GM12864 (cell line): ENCODE measurements around the gene OAS3.
"Not testable (repeated sequence)": the region's sequence is repeated elsewhere in the genome, so short reads cannot be mapped to it uniquely, and the experiment has no call there.

ENCODE experiments used
- DNase-seq: peaks from one replicate; pipeline ENCODE4 v3.0.0-alpha.2; 2011; ENCODE audit warnings: low read depth
- H3K4me3 ChIP-seq: 2 replicates; pipeline ENCODE4 v1.5.1; 2011; ENCODE audit warnings: mild to moderate bottlenecking, low read depth, low read length, control low read depth
- TF ChIP-seq, protein P1 (sequence below): IDR thresholded peaks from 2 replicates; pipeline ENCODE4 v1.5.1; 2011; ENCODE audit warnings: low read depth, mild to moderate bottlenecking, moderate library complexity, low read length, control low read depth, inconsistent platforms; ENCODE audit errors: missing control alignments

OAS3 gene

DNA sequence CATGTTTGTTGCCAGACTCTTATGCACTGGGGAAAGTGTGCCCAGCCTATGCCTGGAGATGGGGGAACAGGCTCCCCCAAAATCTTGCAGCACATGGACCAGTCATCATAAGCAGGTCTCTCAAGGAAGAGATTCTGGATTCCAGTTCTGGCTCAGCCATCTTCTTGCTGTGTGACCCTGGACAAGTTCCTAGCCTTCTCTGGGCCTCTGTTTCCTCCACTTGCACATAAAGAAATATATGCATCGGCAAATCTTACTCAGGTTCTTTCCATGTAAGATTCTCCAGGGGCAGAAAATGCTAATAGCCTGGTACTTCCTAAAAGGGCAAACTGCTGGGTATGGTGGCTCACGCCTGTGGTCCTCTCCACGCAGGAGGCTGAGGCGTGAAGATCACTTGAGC lies 7.2 kb downstream of the OAS3 start:
- TF ChIP-seq, protein P1, sequence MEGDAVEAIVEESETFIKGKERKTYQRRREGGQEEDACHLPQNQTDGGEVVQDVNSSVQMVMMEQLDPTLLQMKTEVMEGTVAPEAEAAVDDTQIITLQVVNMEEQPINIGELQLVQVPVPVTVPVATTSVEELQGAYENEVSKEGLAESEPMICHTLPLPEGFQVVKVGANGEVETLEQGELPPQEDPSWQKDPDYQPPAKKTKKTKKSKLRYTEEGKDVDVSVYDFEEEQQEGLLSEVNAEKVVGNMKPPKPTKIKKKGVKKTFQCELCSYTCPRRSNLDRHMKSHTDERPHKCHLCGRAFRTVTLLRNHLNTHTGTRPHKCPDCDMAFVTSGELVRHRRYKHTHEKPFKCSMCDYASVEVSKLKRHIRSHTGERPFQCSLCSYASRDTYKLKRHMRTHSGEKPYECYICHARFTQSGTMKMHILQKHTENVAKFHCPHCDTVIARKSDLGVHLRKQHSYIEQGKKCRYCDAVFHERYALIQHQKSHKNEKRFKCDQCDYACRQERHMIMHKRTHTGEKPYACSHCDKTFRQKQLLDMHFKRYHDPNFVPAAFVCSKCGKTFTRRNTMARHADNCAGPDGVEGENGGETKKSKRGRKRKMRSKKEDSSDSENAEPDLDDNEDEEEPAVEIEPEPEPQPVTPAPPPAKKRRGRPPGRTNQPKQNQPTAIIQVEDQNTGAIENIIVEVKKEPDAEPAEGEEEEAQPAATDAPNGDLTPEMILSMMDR = no peak
- no peak overlapping the region for H3K4me3 ChIP-seq
- DNase-seq = no peak

DNA sequence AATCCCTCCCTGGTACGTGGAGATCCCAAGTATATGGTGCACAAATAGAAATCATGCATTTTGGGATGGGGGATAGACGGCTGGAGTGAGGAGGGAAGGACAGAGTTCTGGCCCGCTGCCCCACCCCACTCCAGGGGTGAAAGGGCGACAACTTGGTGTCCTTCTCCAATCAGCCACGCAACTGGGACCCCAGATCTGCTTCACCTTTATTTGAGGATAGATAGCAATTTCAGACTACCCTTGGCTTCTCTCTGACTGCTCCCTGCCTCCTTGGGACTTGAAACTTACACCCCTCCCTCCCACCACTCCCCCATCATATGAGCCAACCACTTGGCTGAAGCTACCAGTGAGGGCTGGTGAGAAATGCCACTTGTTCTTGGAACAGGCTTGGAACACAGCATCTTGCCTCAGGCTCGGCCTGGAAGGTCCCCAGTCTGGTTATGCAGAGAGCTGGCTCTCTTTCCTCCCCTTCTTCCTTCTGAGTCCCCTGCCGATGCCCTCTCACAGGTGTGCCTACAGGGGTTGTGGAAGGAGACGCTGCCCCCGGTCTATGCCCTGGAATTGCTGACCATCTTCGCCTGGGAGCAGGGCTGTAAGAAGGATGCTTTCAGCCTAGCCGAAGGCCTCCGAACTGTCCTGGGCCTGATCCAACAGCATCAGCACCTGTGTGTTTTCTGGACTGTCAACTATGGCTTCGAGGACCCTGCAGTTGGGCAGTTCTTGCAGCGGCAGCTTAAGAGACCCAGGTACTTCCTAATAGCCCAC lies 8.1 kb downstream of the OAS3 start:
- DNase-seq = no peak
- TF ChIP-seq, protein P1 = no peak
- H3K4me3 ChIP-seq = no peak overlapping the region

DNA sequence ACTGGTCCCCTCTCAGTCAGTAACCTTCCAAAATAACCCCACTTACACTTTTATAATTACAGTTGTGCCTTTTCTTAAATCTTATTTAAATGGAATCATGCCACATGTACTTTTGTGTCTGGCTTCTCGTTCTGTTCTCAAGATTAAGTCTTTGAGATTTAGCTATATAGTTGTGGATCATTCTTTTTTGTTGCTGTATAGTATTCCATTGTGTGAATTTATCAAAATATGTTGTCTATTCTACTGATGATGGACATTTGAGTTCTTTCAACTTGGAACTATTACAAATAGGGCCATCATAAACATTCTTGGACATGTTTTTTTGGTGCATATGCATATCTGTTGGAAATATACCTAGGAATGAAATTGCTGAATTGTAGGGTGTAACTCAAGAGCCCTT lies 9.0 kb downstream of the OAS3 start:
- no peak overlapping the region for H3K4me3 ChIP-seq
- TF ChIP-seq, protein P1 = no peak
- DNase-seq = no peak

DNA sequence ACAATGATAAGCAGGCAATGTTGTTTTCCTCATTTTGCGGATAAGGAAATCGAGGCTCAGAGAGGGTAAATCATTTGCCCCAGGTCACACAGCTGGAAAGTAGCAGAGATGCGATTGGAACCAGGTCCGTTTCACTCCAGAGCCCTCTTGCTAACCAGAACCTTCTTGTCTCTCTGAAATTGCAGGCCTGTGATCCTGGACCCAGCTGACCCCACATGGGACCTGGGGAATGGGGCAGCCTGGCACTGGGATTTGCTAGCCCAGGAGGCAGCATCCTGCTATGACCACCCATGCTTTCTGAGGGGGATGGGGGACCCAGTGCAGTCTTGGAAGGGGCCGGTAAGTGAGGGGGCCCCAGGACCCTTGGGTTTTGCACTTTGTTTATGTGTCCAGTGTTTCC lies 9.5 kb downstream of the OAS3 start:
- no peak for DNase-seq
- no peak overlapping the region for H3K4me3 ChIP-seq
- TF ChIP-seq, protein P1 = no peak

DNA sequence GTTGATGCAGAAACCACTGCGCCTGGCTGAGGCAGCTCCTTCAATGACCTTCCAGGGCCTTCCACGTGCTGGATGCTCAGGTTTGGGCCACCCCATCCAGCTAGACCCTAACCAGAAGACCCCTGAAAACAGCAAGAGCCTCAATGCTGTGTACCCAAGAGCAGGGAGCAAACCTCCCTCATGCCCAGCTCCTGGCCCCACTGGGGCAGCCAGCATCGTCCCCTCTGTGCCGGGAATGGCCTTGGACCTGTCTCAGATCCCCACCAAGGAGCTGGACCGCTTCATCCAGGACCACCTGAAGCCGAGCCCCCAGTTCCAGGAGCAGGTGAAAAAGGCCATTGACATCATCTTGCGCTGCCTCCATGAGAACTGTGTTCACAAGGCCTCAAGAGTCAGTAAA lies 10.5 kb downstream of the OAS3 start:
- DNase-seq = no peak
- H3K4me3 ChIP-seq = no peak overlapping the region
- TF ChIP-seq, protein P1 = no peak

DNA sequence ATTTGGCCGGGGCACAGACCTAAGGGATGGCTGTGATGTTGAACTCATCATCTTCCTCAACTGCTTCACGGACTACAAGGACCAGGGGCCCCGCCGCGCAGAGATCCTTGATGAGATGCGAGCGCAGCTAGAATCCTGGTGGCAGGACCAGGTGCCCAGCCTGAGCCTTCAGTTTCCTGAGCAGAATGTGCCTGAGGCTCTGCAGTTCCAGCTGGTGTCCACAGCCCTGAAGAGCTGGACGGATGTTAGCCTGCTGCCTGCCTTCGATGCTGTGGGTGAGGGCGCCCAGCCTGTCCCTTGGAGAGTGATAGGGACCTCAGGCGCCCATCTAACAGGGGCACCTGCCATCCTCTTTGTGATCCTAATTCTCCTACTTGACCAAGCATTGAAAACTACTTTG lies 12.4 kb downstream of the OAS3 start:
- TF ChIP-seq, protein P1 = no peak
- DNase-seq = no peak
- H3K4me3 ChIP-seq = no peak overlapping the region

DNA sequence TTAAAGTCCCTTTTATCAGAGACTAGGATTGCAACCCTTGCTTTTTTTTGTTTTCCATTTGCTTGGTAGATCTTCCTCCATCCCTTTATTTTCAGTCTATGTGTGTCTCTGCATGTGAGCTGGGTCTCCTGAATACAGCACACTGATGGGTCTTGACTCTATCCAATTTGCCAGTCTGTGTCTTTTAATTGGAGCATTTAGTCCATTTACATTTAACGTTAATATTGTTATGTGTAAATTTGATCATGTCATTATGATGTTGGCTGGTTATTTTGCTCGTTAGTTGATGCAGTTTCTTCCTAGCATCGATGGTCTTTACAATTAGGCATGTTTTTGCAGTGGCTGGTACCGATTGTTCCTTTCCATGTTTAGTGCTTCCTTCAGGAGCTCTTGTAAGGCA lies 18.9 kb downstream of the OAS3 start:
- DNase-seq, H3K4me3 ChIP-seq: not testable (repeated sequence)
